NT2/D1 (cell line): ENCODE results near the gene PAQR4.

Experiments
- YY1 ChIP-seq: IDR thresholded peaks from 2 replicates; pipeline ENCODE4 v1.6.1; 2011; ENCODE audit not compliant: insufficient read length, insufficient read depth
- ZNF274 ChIP-seq: IDR thresholded peaks from 2 replicates; pipeline ENCODE4 v1.6.1; 2011; ENCODE audit warnings: mild to moderate bottlenecking, low read depth, low read length

DNA sequence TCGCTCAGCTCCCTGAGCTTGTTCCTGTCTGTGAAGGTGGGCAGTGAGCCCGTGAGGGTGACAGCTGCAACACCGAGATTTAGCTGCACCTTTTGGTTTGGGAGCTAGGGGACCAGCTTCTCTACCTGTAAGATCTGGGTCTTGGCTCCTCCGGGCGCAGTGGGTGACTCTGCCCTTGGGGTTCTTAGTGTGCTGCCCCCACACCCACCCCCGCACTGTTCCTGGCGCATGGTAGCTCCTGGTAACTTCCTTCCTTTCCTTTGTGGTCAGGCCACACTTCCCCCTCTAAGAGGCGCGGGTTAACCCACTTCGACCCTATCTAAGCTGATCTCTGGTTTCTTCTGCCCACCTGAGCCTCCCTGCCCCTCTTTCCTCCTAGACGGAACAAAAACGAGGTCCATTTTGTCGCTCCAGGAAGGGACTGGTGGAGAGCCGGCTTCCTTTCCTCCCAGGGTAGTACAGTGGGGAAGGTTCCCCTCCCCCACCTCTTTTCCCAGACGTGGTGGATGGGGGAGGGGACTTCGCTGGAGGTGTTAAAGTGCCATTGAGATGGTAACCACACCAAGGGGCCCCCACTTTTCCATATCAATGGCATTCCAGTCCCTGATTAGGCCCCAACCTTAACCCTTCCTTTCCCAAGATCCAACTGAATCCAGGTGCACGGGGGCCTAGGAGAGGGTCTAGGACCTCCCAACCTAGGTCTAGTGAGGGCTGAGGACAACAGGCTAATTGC is 39.0 kb downstream of the PAQR4 start:
- TF ChIP-seq YY1 = no peak
- TF ChIP-seq ZNF274 = no peak
